Uterus (tissue), 2 donors: ENCODE results near the gene SLC6A4.

Source experiments
- POLR2A ChIP-seq, 2 donors: fragments of 450-650 bp; IDR thresholded peaks; one replicate each; pipeline ENCODE4 v1.6.1; 2016; ENCODE audit warnings: antibody characterized with exemption in 2 of 2, mild to moderate bottlenecking in 1 of 2, moderate library complexity in 1 of 2
- TF ChIP-seq, protein P1 (sequence below), 4 experiments: fragments of 200-600 bp in 2 of 4; fragments of 450-650 bp in 2 of 4; sonication (generic) in 2 of 4; IDR thresholded peaks; one replicate each; pipeline ENCODE4 v1.5.1; 2016 to 2019; ENCODE audit warnings: antibody characterized with exemption in 4 of 4, mild to moderate bottlenecking in 2 of 4, moderate library complexity in 1 of 4

DNA sequence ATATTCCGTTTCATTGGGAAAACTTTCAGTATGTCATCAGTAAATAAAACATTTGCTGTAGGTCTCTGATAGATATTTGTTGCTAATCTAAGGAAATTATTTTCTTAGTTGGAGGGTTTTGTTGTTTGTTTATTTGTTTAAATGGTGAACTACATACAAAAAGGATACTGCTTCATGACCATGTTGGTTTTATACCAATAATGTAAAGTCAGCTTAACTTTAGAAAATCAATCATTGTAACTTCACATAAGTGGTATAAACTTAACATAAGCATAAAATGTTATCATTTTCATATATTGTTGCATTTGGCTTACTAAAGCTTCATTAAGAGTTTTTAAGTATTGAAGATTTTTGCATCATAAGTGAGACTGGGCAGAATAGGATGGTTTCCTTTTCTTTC is 60.9 kb downstream of the SLC6A4 start:
- no peak for TF ChIP-seq POLR2A (IDR thresholded peaks at IDR 0.05)
- TF ChIP-seq, protein P1, sequence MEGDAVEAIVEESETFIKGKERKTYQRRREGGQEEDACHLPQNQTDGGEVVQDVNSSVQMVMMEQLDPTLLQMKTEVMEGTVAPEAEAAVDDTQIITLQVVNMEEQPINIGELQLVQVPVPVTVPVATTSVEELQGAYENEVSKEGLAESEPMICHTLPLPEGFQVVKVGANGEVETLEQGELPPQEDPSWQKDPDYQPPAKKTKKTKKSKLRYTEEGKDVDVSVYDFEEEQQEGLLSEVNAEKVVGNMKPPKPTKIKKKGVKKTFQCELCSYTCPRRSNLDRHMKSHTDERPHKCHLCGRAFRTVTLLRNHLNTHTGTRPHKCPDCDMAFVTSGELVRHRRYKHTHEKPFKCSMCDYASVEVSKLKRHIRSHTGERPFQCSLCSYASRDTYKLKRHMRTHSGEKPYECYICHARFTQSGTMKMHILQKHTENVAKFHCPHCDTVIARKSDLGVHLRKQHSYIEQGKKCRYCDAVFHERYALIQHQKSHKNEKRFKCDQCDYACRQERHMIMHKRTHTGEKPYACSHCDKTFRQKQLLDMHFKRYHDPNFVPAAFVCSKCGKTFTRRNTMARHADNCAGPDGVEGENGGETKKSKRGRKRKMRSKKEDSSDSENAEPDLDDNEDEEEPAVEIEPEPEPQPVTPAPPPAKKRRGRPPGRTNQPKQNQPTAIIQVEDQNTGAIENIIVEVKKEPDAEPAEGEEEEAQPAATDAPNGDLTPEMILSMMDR (IDR thresholded peaks at IDR 0.05), result no peak
